H1 (cell line): ENCODE data around the gene FNDC10.
A peak's percentile ranks its signal among the peaks of the same experiment; 100 is the strongest.

Source experiments
- GABPA ChIP-seq: IDR thresholded peaks from 2 replicates; pipeline ENCODE4 v1.6.1; 2011; ENCODE audit warnings: mild to moderate bottlenecking, low read length, moderate library complexity, borderline replicate concordance; ENCODE audit not compliant: insufficient read depth
- GTF2F1 ChIP-seq: IDR thresholded peaks from 2 replicates; pipeline ENCODE4 v1.6.1; 2012; ENCODE audit warnings: low read depth, low read length, improper control_type of control experiment, borderline replicate concordance
- POLR2AphosphoS5 ChIP-seq: IDR thresholded peaks from 2 replicates; pipeline ENCODE4 v1.6.1; 2011; ENCODE audit warnings: low read depth, low read length
- TAF1 ChIP-seq: IDR thresholded peaks from 2 replicates; pipeline ENCODE4 v1.6.1; 2011; ENCODE audit warnings: mild to moderate bottlenecking, low read depth, low read length

DNA sequence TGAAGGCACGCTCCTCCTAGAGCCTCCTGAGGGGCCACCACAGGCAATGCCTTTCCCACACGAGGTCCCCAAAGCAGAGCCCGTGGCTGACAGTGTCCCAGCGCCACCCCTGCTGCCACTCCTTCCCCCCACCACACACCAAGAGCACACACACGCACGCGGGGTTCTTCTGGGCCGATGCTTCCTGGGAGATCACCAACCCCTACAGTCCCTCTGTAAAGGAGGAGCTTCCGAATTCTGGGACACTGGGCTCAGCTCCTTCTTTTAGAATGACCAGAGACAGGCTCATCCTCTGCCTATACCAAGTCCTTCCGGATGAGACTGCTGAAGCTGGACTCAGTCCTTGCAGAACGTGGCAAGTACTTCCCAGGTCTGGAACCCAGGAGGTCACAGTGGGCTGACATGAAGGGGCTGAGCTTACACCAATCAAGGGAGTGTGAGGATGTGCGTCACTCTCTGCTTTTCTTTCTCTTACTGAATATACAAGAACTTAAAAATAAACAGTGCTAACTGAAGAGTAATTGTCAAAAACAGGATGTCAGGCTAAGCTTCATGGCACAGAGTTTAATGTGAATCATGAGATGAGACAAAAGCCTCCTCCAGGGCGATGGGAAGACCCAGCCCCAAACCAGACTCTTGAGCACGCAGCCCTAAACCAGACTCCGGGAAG lies 38.0 kb downstream of the FNDC10 start:
- TF ChIP-seq GTF2F1: no peak
- no peak for TF ChIP-seq TAF1
- TF ChIP-seq GABPA: no peak
- TF ChIP-seq POLR2AphosphoS5: peak; percentile 29; the same call in 1 of the 2 replicates
